Fibroblast of upper back skin (primary cell): ENCODE measurements around the gene GPC6.
"Not testable (repeated sequence)": the region's sequence is repeated elsewhere in the genome, so short reads cannot be mapped to it uniquely, and the experiment has no call there.

Experiments
- DNase-seq: peaks from one replicate; pipeline ENCODE4 v3.0.0-alpha.2; 2013

GPC6 gene

GRCh38 chr13:93450761-93451160, 224.2 kb downstream of the GPC6 start:
- DNase-seq: no peak

- DNase-seq: not testable (repeated sequence)
Observed at GRCh38 chr13:93454676-93455235, 228.1 kb downstream of the GPC6 start.

GRCh38 chr13:93455861-93456260, 229.3 kb downstream of the GPC6 start:
- DNase-seq: no peak

- DNase-seq: no peak
Observed at GRCh38 chr13:93460005-93460404, 233.4 kb downstream of the GPC6 start.

- no peak for DNase-seq
Observed at GRCh38 chr13:93462151-93462550, 235.5 kb downstream of the GPC6 start.

- no peak for DNase-seq
Observed at GRCh38 chr13:93466502-93467036, 240.0 kb downstream of the GPC6 start.

GRCh38 chr13:93467175-93467574, 240.6 kb downstream of the GPC6 start:
- peak; percentile 52 for DNase-seq

GRCh38 chr13:93468433-93468832, 241.8 kb downstream of the GPC6 start:
- no peak for DNase-seq

GRCh38 chr13:93472296-93472695, 245.7 kb downstream of the GPC6 start:
- no peak for DNase-seq

- DNase-seq: no peak
Observed at GRCh38 chr13:93472814-93473296, 246.2 kb downstream of the GPC6 start.

GRCh38 chr13:93473441-93474270, 247.0 kb downstream of the GPC6 start:
- peak; percentile 12 for DNase-seq

GRCh38 chr13:93476175-93476574, 249.6 kb downstream of the GPC6 start:
- DNase-seq: peak; percentile 65

GRCh38 chr13:93477238-93477637, 250.6 kb downstream of the GPC6 start:
- peak; percentile 9 for DNase-seq

GRCh38 chr13:93480553-93481106, 254.0 kb downstream of the GPC6 start:
- no peak for DNase-seq

- DNase-seq: not testable (repeated sequence)
Observed at GRCh38 chr13:93496117-93496516, 269.5 kb downstream of the GPC6 start.

- DNase-seq: peak; percentile 56
Observed at GRCh38 chr13:93496985-93497673, 270.5 kb downstream of the GPC6 start.

- DNase-seq: peak; percentile 14
Observed at GRCh38 chr13:93499991-93500390, 273.4 kb downstream of the GPC6 start.

GRCh38 chr13:93502071-93502470, 275.5 kb downstream of the GPC6 start:
- no peak for DNase-seq

GRCh38 chr13:93502987-93503615, 276.5 kb downstream of the GPC6 start:
- no peak for DNase-seq

GRCh38 chr13:93505104-93505952, 278.7 kb downstream of the GPC6 start:
- DNase-seq: peak; percentile 43

- no peak for DNase-seq
Observed at GRCh38 chr13:93511011-93511410, 284.4 kb downstream of the GPC6 start.

- no peak for DNase-seq
Observed at GRCh38 chr13:93515267-93515666, 288.7 kb downstream of the GPC6 start.
